GM19395 (cell line): ENCODE measurements around the gene GRIK4.
"Not testable (repeated sequence)": the region's sequence is repeated elsewhere in the genome, so short reads cannot be mapped to it uniquely, and the experiment has no call there.

Experiments
- ATAC-seq: cut with Tn5 transposase; IDR thresholded peaks from one replicate; pipeline ENCODE4 v1.9.1; 2021; ENCODE audit warnings: mild to moderate bottlenecking, moderate library complexity; ENCODE audit not compliant: unreplicated experiment

The GRIK4 gene

GRCh38 chr11:120597250-120598215, 86.0 kb downstream of the GRIK4 start:
- no peak for ATAC-seq

- ATAC-seq, result no peak
These were observed 87.1 kb downstream of the GRIK4 start for GRCh38 chr11:120598517-120599257.

GRCh38 chr11:120599816-120600420, 88.4 kb downstream of the GRIK4 start:
- no peak for ATAC-seq

GRCh38 chr11:120601536-120601935, 90.0 kb downstream of the GRIK4 start:
- no peak for ATAC-seq

- ATAC-seq, result no peak
These were observed 91.5 kb downstream of the GRIK4 start for GRCh38 chr11:120603071-120603470.

GRCh38 chr11:120605469-120605868, 93.9 kb downstream of the GRIK4 start:
- ATAC-seq, result no peak

GRCh38 chr11:120606211-120607010, 94.9 kb downstream of the GRIK4 start:
- ATAC-seq, result no peak

GRCh38 chr11:120608061-120608460, 96.5 kb downstream of the GRIK4 start:
- no peak for ATAC-seq

- ATAC-seq, result no peak
These were observed 97.2 kb downstream of the GRIK4 start for GRCh38 chr11:120608760-120609211.

- ATAC-seq, result no peak
These were observed 98.6 kb downstream of the GRIK4 start for GRCh38 chr11:120610111-120610510.

GRCh38 chr11:120611581-120611980, 100.0 kb downstream of the GRIK4 start:
- ATAC-seq, result no peak

GRCh38 chr11:120612513-120613263, 101.1 kb downstream of the GRIK4 start:
- ATAC-seq, result peak; percentile 88

GRCh38 chr11:120613264-120614226, 102.0 kb downstream of the GRIK4 start:
- peak; percentile 66 for ATAC-seq

GRCh38 chr11:120615391-120615790, 103.8 kb downstream of the GRIK4 start:
- ATAC-seq, result no peak

- ATAC-seq, result no peak
These were observed 106.9 kb downstream of the GRIK4 start for GRCh38 chr11:120618399-120618798.

GRCh38 chr11:120622189-120622875, 110.8 kb downstream of the GRIK4 start:
- ATAC-seq, result no peak

GRCh38 chr11:120624992-120625391, 113.4 kb downstream of the GRIK4 start:
- not testable (repeated sequence) for ATAC-seq

GRCh38 chr11:120625565-120625964, 114.0 kb downstream of the GRIK4 start:
- no peak for ATAC-seq
